ENCODE data around the gene ALPK1.

GRCh38 chr4:112431158-112431557 lies 134.0 kb downstream of the ALPK1 start:
- TF ChIP-seq POLR2A (IDR thresholded peaks at IDR 0.05; ENCODE audit: low read depth) (no peak), POLR2AphosphoS5 (IDR thresholded peaks at IDR 0.05) (no peak), CTCF (IDR thresholded peaks at IDR 0.05) (no peak), EP300 (IDR thresholded peaks at IDR 0.05) (no peak)

Data from esophagus muscularis mucosa (tissue), 4 donors.